Thyroid gland (tissue), 4 donors: ENCODE results near the gene DPYD. TPM values are rescaled to one million over a fixed set of nuclear protein-coding genes. Genes with fewer than 3 reads are reported as not detected.

Experiments used
- DNase-seq, 2 donors: peaks; one replicate each; pipeline ENCODE4 v3.0.0-alpha.2; 2019
- H3K27ac ChIP-seq, 3 donors: fragments of 200-600 bp; sonication (generic); 1 replicate in 2 of 3; 2 replicates in 1 of 3; pipeline ENCODE4 v1.5.1; 2016 to 2019; ENCODE audit warnings: mild to moderate bottlenecking in 1 of 3, moderate library complexity in 1 of 3
- H3K27me3 ChIP-seq: fragments of 200-600 bp; sonication (generic); one replicate; pipeline ENCODE4 v1.5.1; 2019
- H3K36me3 ChIP-seq, 2 donors: fragments of 200-600 bp; sonication (generic); one replicate each; pipeline ENCODE4 v1.5.1; 2016 to 2019
- H3K4me1 ChIP-seq, 2 donors: fragments of 200-600 bp; sonication (generic); one replicate each; pipeline ENCODE4 v1.5.1; 2017 to 2019
- H3K4me3 ChIP-seq, 3 donors: fragments of 200-600 bp; sonication (generic); replicated peaks in 1 of 3; 1 replicate in 2 of 3; 2 replicates in 1 of 3; pipeline ENCODE4 v1.5.1; 2016; ENCODE audit warnings: mild to moderate bottlenecking in 1 of 3
- H3K9me3 ChIP-seq: fragments of 200-600 bp; sonication (generic); one replicate; pipeline ENCODE4 v1.5.1; 2017
- POLR2A ChIP-seq, 2 donors: fragments of 450-650 bp; IDR thresholded peaks; one replicate each; pipeline ENCODE4 v1.6.1; 2017; ENCODE audit warnings: antibody characterized with exemption in 2 of 2, mild to moderate bottlenecking in 2 of 2, moderate library complexity in 1 of 2
- WGBS, 2 donors: methylation state at CpG; one replicate each; pipeline ENCODE4 v1.1.5; 2017; 5-methylcytosine and 5-hydroxymethylcytosine counted together
- intact Hi-C: fragments of 100-400 bp; cut with DNase I; formaldehyde crosslinking; loops from one replicate; pipeline ENCODE4 v1.15.1; 2023
- total RNA-seq, 4 donors: library from RNA; depleted of rRNA; stranded (reverse); fragments of >200 nt; gene quantifications; one replicate each; pipeline ENCODE4 v1.2.3, GENCODE V29; 2016
- TF ChIP-seq, protein P1 (sequence below), 6 experiments: fragments of 200-600 bp in 3 of 6; fragments of 450-650 bp in 3 of 6; sonication (generic) in 3 of 6; IDR thresholded peaks; one replicate each; pipeline ENCODE4 v1.5.1; 2016 to 2019; ENCODE audit warnings: antibody characterized with exemption in 6 of 6, mild to moderate bottlenecking in 2 of 6, inconsistent platforms in 1 of 6, moderate library complexity in 1 of 6

Gene DPYD
- total RNA-seq, 4 donors from 2014 or later = 27.3 to 54.0 (median 39.5) TPM

DNA sequence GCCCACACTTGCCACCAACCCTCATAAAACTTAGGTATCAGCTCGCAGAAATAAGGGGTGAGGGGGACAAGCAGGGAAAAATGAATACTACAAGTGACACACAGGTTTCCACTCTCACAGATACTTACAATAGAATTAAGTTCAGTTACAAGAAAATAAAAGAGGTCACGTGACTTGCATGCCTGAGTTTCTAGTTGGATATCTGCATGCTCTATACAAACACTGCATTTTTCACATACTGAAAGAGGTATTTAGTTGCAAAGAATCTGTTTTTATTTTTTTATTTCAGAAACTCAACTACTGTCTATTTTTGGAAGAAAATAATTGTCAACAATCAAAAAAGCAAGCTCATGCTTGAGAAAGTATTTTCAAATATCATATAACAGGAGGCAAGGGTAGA lies 43.5 kb downstream of the DPYD start:
- WGBS, 2 donors = 73 to 74% methylated on average over 2 of the region's 2 CpGs
- TF ChIP-seq, protein P1, sequence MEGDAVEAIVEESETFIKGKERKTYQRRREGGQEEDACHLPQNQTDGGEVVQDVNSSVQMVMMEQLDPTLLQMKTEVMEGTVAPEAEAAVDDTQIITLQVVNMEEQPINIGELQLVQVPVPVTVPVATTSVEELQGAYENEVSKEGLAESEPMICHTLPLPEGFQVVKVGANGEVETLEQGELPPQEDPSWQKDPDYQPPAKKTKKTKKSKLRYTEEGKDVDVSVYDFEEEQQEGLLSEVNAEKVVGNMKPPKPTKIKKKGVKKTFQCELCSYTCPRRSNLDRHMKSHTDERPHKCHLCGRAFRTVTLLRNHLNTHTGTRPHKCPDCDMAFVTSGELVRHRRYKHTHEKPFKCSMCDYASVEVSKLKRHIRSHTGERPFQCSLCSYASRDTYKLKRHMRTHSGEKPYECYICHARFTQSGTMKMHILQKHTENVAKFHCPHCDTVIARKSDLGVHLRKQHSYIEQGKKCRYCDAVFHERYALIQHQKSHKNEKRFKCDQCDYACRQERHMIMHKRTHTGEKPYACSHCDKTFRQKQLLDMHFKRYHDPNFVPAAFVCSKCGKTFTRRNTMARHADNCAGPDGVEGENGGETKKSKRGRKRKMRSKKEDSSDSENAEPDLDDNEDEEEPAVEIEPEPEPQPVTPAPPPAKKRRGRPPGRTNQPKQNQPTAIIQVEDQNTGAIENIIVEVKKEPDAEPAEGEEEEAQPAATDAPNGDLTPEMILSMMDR (IDR thresholded peaks at IDR 0.05) = no peak
- TF ChIP-seq POLR2A (IDR thresholded peaks at IDR 0.05) = no peak
- Histone ChIP-seq H3K9me3 (no peaks in the 10 kb centered on the region), H3K4me1 (peaks cover 0 to 9% of the 10 kb centered on the region in 2 donors), H3K27me3 (no peaks in the 10 kb centered on the region), H3K27ac (no peak overlapping the region), H3K36me3 (no peaks in the 10 kb centered on the region), H3K4me3 (no peak overlapping the region)
- intact Hi-C loops = no loop called here
- no peak for DNase-seq

DNA sequence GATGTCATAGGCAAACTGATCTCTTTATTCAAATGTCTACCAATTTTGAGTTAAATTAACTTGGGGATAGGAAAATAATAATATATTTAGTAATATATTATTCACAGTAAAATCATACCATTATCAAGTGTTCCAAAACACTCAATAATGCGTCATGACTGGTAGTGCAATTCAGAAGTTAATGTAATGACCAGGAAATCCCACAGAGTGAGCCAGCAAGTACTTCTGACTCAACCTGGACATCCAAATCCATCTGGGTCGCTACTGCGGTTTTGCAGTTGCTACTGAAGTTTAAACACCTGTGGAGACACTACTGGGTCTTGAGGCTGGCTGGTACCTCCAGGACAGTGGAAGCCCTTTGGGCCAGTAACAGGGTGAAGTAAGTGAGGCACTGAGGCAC lies 44.8 kb downstream of the DPYD start:
- 97 to 99% methylated on average over 3 of the region's 3 CpGs for WGBS, 2 donors
- DNase-seq = no peak
- Histone ChIP-seq H3K27ac (no peak overlapping the region), H3K4me3 (no peak overlapping the region), H3K4me1 (peaks cover 0 to 9% of the 10 kb centered on the region in 2 donors), H3K9me3 (no peaks in the 10 kb centered on the region), H3K36me3 (no peaks in the 10 kb centered on the region), H3K27me3 (no peaks in the 10 kb centered on the region)
- intact Hi-C loops = no loop called here
- TF ChIP-seq, protein P1 (IDR thresholded peaks at IDR 0.05) = no peak
- no peak for TF ChIP-seq POLR2A (IDR thresholded peaks at IDR 0.05)

DNA sequence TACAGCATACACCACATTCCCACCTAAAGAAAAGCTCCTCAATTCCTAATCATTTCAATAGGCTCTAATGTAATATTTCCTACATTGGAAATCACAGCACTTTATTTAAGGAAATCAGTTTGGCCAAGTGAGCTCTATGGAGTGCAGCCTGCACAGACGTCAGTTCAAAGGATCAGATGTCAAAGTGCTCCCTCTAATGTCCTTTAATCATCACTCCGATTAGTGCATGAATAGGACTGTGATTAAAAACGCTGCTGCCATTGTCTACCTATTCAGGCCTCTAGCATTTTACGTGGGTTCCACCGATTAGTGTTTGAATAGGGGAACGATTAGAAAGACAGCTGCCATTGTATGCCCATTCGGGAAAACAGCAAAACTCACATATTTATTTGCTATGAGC lies 50.2 kb downstream of the DPYD start:
- 81 to 86% methylated on average over 7 of the region's 7 CpGs for WGBS, 2 donors
- no peak overlapping the region for H3K27ac ChIP-seq
- TF ChIP-seq POLR2A (IDR thresholded peaks at IDR 0.05) = no peak
- TF ChIP-seq, protein P1 (IDR thresholded peaks at IDR 0.05) = no peak
- intact Hi-C loops = no loop called here
- H3K27me3 ChIP-seq = no peaks in the 10 kb centered on the region
- H3K4me1 ChIP-seq = no peaks in the 10 kb centered on the region
- no peaks in the 10 kb centered on the region for H3K9me3 ChIP-seq
- no peak overlapping the region for H3K4me3 ChIP-seq
- no peaks in the 10 kb centered on the region for H3K36me3 ChIP-seq
- DNase-seq = no peak

DNA sequence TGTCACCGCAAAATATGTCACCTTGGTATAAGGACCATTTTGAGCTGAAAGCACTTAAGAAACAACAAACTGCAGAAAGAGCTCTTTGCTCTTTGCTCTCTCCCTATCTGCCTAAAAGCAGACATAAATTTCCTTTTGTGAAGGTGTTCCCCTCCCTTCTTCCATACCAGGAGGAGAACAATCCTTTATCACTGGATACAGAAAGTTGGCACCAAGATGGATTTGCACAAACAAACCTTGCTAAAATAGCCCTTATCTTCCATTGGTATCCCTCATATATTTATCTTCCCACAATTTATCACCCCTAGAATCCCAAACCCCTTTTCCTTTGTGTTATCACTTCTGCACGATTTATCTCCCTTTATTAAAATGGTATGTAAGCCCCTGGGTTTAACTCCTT lies 51.4 kb downstream of the DPYD start:
- DNase-seq = no peak
- intact Hi-C loops = no loop called here
- H3K9me3 ChIP-seq = no peaks in the 10 kb centered on the region
- TF ChIP-seq POLR2A (IDR thresholded peaks at IDR 0.05) = no peak
- TF ChIP-seq, protein P1 (IDR thresholded peaks at IDR 0.05) = no peak
- no peaks in the 10 kb centered on the region for H3K4me1 ChIP-seq
- 41 to 42% methylated on average over 2 of the region's 2 CpGs for WGBS, 2 donors
- no peaks in the 10 kb centered on the region for H3K36me3 ChIP-seq
- no peaks in the 10 kb centered on the region for H3K27me3 ChIP-seq
- H3K4me3 ChIP-seq = no peak overlapping the region
- H3K27ac ChIP-seq = no peak overlapping the region

DNA sequence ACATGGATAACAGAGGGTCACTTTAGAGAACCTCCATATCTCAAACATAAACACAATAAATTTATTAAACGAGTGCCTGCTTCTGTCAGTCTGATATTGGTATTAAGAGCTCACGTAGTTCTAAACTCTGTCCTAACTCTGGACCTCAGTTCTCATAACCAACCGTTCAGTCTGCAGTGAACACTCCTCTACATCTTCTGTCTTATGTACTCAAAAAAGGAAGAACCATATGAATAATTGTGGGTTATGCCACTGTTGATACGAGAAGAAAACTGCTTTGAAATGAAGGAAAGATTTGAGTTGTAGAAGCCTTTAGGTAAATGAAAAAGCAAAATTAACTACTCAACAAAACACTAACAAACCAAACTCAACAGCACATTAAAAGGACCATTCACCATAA lies 53.7 kb downstream of the DPYD start:
- no peak for DNase-seq
- Histone ChIP-seq H3K4me1 (no peaks in the 10 kb centered on the region), H3K4me3 (no peak overlapping the region), H3K27ac (no peak overlapping the region), H3K36me3 (no peaks in the 10 kb centered on the region), H3K27me3 (no peaks in the 10 kb centered on the region), H3K9me3 (no peaks in the 10 kb centered on the region)
- intact Hi-C loops = no loop called here
- TF ChIP-seq POLR2A (IDR thresholded peaks at IDR 0.05) = no peak
- TF ChIP-seq, protein P1 (IDR thresholded peaks at IDR 0.05) = no peak
- WGBS, 2 donors = 94 to 97% methylated on average over 4 of the region's 4 CpGs
